ENCODE measurements around the gene SWSAP1. TPM values are rescaled to one million over a fixed set of nuclear protein-coding genes. Genes with fewer than 3 reads are reported as not detected.

SWSAP1 gene
- total and polyA plus RNA-seq, 9 of the 15 experiments (the other 6 are each of a cell fraction or from before 2014, with no cell fraction given), result 0.18 to 2.8 (median 1.7) TPM

- TF ChIP-seq MGA (IDR thresholded peaks at IDR 0.05), result no peak
- no peak for TF ChIP-seq SRSF3 (IDR thresholded peaks at IDR 0.05; ENCODE audit: insufficient read depth, low read length)
- TF ChIP-seq JUNB (CRISPR knock-in tag; conservative IDR thresholded peaks at IDR 0.05), result no peak
- TF ChIP-seq ZNF143 (CRISPR knock-in tag; IDR thresholded peaks at IDR 0.05), result no peak
- TF ChIP-seq KAT7 (CRISPR knock-in tag; IDR thresholded peaks at IDR 0.05; ENCODE audit: borderline replicate concordance), result no peak
- no peak for TF ChIP-seq GMEB1 (CRISPR knock-in tag; IDR thresholded peaks at IDR 0.05)
- TF ChIP-seq KDM5B (IDR thresholded peaks at IDR 0.05; ENCODE audit: insufficient replicate concordance, low read depth, low read length), result no peak
- no peak for TF ChIP-seq CTCF (IDR thresholded peaks at IDR 0.05 in 2 of 3, conservative IDR thresholded peaks at IDR 0.05 in 1 of 3; ENCODE audit: insufficient read depth in 2 of 3, low read depth in 1 of 3, low read length in 3 of 3)
- TF ChIP-seq E4F1 (CRISPR knock-in tag; IDR thresholded peaks at IDR 0.05; ENCODE audit: borderline replicate concordance), result no peak
These were observed 22.7 kb downstream of the SWSAP1 start (continued) for GRCh38 chr19:11397089-11397610.
